Endothelial cell of umbilical vein (primary cell): ENCODE results near the gene CFAP43.

Source experiments
- CTCF ChIP-seq, 2 donors: IDR thresholded peaks; 1 replicate in 1 of 2; 2 replicates in 1 of 2; pipeline ENCODE4 v1.5.1; 2011; ENCODE audit warnings: low read length in 2 of 2, mild to moderate bottlenecking in 2 of 2, moderate library complexity in 2 of 2, control low read depth in 1 of 2, inconsistent platforms in 1 of 2, low read depth in 1 of 2; ENCODE audit not compliant: insufficient read depth in 1 of 2; ENCODE audit errors: extremely low read depth in 1 of 2
- EZH2 ChIP-seq: IDR thresholded peaks from 2 replicates; pipeline ENCODE4 v1.6.1; 2012; ENCODE audit warnings: borderline replicate concordance, low read depth, mild to moderate bottlenecking, moderate library complexity, low read length, inconsistent platforms; ENCODE audit not compliant: severe bottlenecking
- JUN ChIP-seq: IDR thresholded peaks from 2 replicates; pipeline ENCODE4 v1.6.1; 2011; ENCODE audit warnings: borderline replicate concordance, low read depth; ENCODE audit not compliant: insufficient read length, insufficient read depth
- POLR2A ChIP-seq: IDR thresholded peaks from 2 replicates; pipeline ENCODE4 v1.6.1; 2012; ENCODE audit warnings: low read depth, mild to moderate bottlenecking, control low read depth, low read length
- POLR2AphosphoS5 ChIP-seq: IDR thresholded peaks from 2 replicates; pipeline ENCODE4 v1.6.1; 2012; ENCODE audit warnings: low read depth, mild to moderate bottlenecking, control low read depth, low read length, moderate library complexity; ENCODE audit not compliant: insufficient read depth

- TF ChIP-seq POLR2AphosphoS5 (no peak), POLR2A (no peak), EZH2 (no peak), CTCF (IDR thresholded peaks at IDR 0.05; ENCODE audit: extremely low read depth in 1 of 2, insufficient read depth in 1 of 2, low read depth in 1 of 2, low read length in 2 of 2) (no peak), JUN (no peak)
Measured at GRCh38 chr10:104085801-104086400, 146.3 kb downstream of the CFAP43 start, which contains the start of gene COL17A1.
